PC-3 (cell line): ENCODE data around the gene HEYL.

Experiments used
- CTCF ChIP-seq: fragments of 300-600 bp; sonication (generic); conservative IDR thresholded peaks from 2 replicates; pipeline ENCODE4 v1.5.1; 2017; ENCODE audit warnings: antibody characterized with exemption, low read depth, mild to moderate bottlenecking, low read length
- EZH2 ChIP-seq: fragments of 300-600 bp; sonication (generic); IDR thresholded peaks from one replicate; pipeline ENCODE4 v1.6.1; 2017; ENCODE audit warnings: antibody characterized with exemption, mild to moderate bottlenecking, low read length; ENCODE audit not compliant: unreplicated experiment
- EZH2phosphoT487 ChIP-seq: fragments of 300-600 bp; sonication (generic); IDR thresholded peaks from 2 replicates; pipeline ENCODE4 v1.6.1; 2018; ENCODE audit warnings: mild to moderate bottlenecking, antibody characterized with exemption, low read length, borderline replicate concordance

DNA sequence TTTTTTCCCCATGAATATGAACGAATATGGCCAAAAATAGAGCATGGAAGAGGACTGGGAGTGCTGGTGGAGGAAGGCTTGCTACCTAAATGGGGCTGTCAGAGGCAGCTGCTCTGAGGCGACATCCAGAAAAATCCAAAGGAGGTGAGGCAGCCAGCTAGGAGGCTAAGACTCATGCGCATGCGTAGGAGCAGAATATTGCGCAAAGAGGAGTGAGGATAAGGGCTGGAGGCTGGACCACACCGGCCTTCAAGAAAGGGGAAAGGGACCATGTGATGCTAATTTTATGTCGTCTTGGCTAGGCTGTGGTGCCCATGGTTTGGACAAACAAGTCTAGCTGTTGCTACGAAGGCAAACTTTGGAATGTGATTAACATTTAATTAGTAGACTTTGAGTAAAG, 30.5 kb downstream of the HEYL start:
- no peak for TF ChIP-seq CTCF
- no peak for TF ChIP-seq EZH2phosphoT487
- TF ChIP-seq EZH2 = no peak
